HepG2 (cell line): Measurements from ENCODE around the gene MSI2. TPM values are rescaled to one million over a fixed set of nuclear protein-coding genes. Genes with fewer than 3 reads are reported as not detected.

Source experiments
- ARHGAP35 ChIP-seq: sonication (generic); formaldehyde crosslinking; IDR thresholded peaks from 2 replicates; pipeline ENCODE4 v1.9.0; 2022; ENCODE audit warnings: mild to moderate bottlenecking, inconsistent platforms, moderate library complexity, missing genetic modification reagents, borderline replicate concordance
- ARID2 ChIP-seq: sonication (generic); formaldehyde crosslinking; IDR thresholded peaks from 2 replicates; pipeline ENCODE4 v1.8.1; 2022; ENCODE audit warnings: mild to moderate bottlenecking, missing genetic modification reagents, borderline replicate concordance
- CREM ChIP-seq, 2 experiments: sonication (generic) in 1 of 2; formaldehyde crosslinking in 1 of 2; IDR thresholded peaks; 2 replicates each; pipeline versions ENCODE4 v1.4.0 to v1.6.1; 2016 to 2020; ENCODE audit warnings: antibody characterized with exemption in 1 of 2, mild to moderate bottlenecking in 1 of 2, missing genetic modification reagents in 1 of 2
- KDM5A ChIP-seq: fragments of 200-600 bp; sonication (generic); IDR thresholded peaks from 2 replicates; pipeline ENCODE4 v1.7.0; 2018; ENCODE audit warnings: antibody characterized with exemption, mild to moderate bottlenecking, low read length, borderline replicate concordance
- LCORL ChIP-seq, 2 experiments: fragments of 450-650 bp in 1 of 2; sonication (generic) in 1 of 2; formaldehyde crosslinking in 1 of 2; IDR thresholded peaks; 2 replicates each; pipeline versions ENCODE4 v1.5.0 to v1.6.1; 2017 to 2020; ENCODE audit warnings: antibody characterized with exemption in 1 of 2, missing genetic modification reagents in 1 of 2
- MIER3 ChIP-seq: IDR thresholded peaks from 2 replicates; pipeline ENCODE4 v1.6.1; 2016; ENCODE audit warnings: missing compliant biosample characterization, borderline replicate concordance
- MIXL1 ChIP-seq: IDR thresholded peaks from 2 replicates; pipeline ENCODE4 v1.6.1; 2016
- NFYB ChIP-seq: sonication (generic); formaldehyde crosslinking; IDR thresholded peaks from 2 replicates; pipeline ENCODE4 v1.4.0; 2020; ENCODE audit warnings: missing genetic modification reagents
- NR3C1 ChIP-seq: sonication (generic); formaldehyde crosslinking; IDR thresholded peaks from 2 replicates; pipeline ENCODE4 v1.4.0; 2020; ENCODE audit warnings: missing genetic modification reagents
- PHF20 ChIP-seq: sonication (generic); formaldehyde crosslinking; IDR thresholded peaks from 2 replicates; pipeline ENCODE4 v1.5.0; 2020; ENCODE audit warnings: mild to moderate bottlenecking, missing genetic modification reagents
- PLRG1 ChIP-seq: fragments of 450-650 bp; conservative IDR thresholded peaks from 2 replicates; pipeline ENCODE4 v1.6.1; 2016
- POGK ChIP-seq: sonication (generic); formaldehyde crosslinking; conservative IDR thresholded peaks from 2 replicates; pipeline ENCODE4 v1.8.0; 2022; ENCODE audit warnings: mild to moderate bottlenecking, moderate library complexity, missing genetic modification reagents
- POLR2AphosphoS5 ChIP-seq: IDR thresholded peaks from 2 replicates; pipeline ENCODE4 v1.6.1; 2012; ENCODE audit warnings: low read depth, low read length
- SIX4 ChIP-seq: sonication (generic); formaldehyde crosslinking; IDR thresholded peaks from 2 replicates; pipeline ENCODE4 v1.4.0; 2020; ENCODE audit warnings: missing genetic modification reagents
- TAF1 ChIP-seq: sonication (generic); formaldehyde crosslinking; IDR thresholded peaks from 2 replicates; pipeline ENCODE4 v1.4.0; 2020; ENCODE audit warnings: missing genetic modification reagents
- TAF15 ChIP-seq: fragments of 200-400 bp; formaldehyde crosslinking; IDR thresholded peaks from one replicate; pipeline ENCODE4 v1.6.1; 2018; ENCODE audit warnings: mild to moderate bottlenecking, low read depth, low read length; ENCODE audit not compliant: poor library complexity, severe bottlenecking
- TSC22D2 ChIP-seq: sonication (generic); formaldehyde crosslinking; IDR thresholded peaks from 2 replicates; pipeline ENCODE4 v1.5.1; 2020; ENCODE audit warnings: missing genetic modification reagents, mild to moderate bottlenecking, borderline replicate concordance
- ZBTB34 ChIP-seq: sonication (generic); formaldehyde crosslinking; IDR thresholded peaks from 2 replicates; pipeline ENCODE4 v1.8.0; 2022; ENCODE audit warnings: mild to moderate bottlenecking, missing genetic modification reagents
- ZFP1 ChIP-seq: IDR thresholded peaks from 2 replicates; pipeline ENCODE4 v1.6.1; 2016
- ZFP62 ChIP-seq: sonication (generic); formaldehyde crosslinking; IDR thresholded peaks from 2 replicates; pipeline ENCODE4 v1.4.0; 2020; ENCODE audit warnings: missing genetic modification reagents
- ZNF205 ChIP-seq: IDR thresholded peaks from 2 replicates; pipeline ENCODE4 v1.6.1; 2018; ENCODE audit warnings: missing biosample characterization, missing genetic modification reagents
- ZNF343 ChIP-seq: sonication (generic); formaldehyde crosslinking; IDR thresholded peaks from 2 replicates; pipeline ENCODE4 v1.4.0; 2020; ENCODE audit warnings: mild to moderate bottlenecking, missing genetic modification reagents
- ZNF878 ChIP-seq: sonication (generic); formaldehyde crosslinking; IDR thresholded peaks from 2 replicates; pipeline ENCODE4 v1.8.1; 2023; ENCODE audit warnings: mild to moderate bottlenecking, missing genetic modification reagents, moderate library complexity
- ZSCAN25 ChIP-seq: sonication (generic); formaldehyde crosslinking; IDR thresholded peaks from 2 replicates; pipeline ENCODE4 v1.8.0; 2022; ENCODE audit warnings: mild to moderate bottlenecking, missing genetic modification reagents
- ZSCAN31 ChIP-seq: sonication (generic); formaldehyde crosslinking; IDR thresholded peaks from 2 replicates; pipeline ENCODE4 v1.5.0; 2020; ENCODE audit warnings: low read depth, mild to moderate bottlenecking, missing genetic modification reagents
- polyA plus RNA-seq, 8 experiments: library from polyadenylated mRNA; depleted of rRNA in 3 of 8; stranded (reverse) in 7 of 8; unstranded in 1 of 8; fragments of >200 nt; fragmentation: Illumina TruSeq in 4 of 8; extraction: Trizol in 4 of 8; gene quantifications; 2 replicates each; pipeline versions ENCODE4 v1.2.1 to v1.2.3, GENCODE V29; 2011 to 2016; ENCODE audit warnings: low read depth in 4 of 8, missing spikeins in 1 of 8, mixed read lengths in 1 of 8; ENCODE audit not compliant: insufficient read depth in 1 of 8
- total RNA-seq, 5 experiments: library from RNA; depleted of rRNA; stranded (reverse); fragments of >200 nt; fragmentation: Illumina TruSeq; extraction: Trizol; gene quantifications; 2 replicates each; pipeline ENCODE4 v1.2.3, GENCODE V29; 2016; ENCODE audit warnings: low read depth in 1 of 5
- TF ChIP-seq, protein P1 (sequence below): sonication (generic); formaldehyde crosslinking; IDR thresholded peaks from 2 replicates; pipeline ENCODE4 v1.4.0; 2020; ENCODE audit warnings: mild to moderate bottlenecking, missing genetic modification reagents, borderline replicate concordance
- TF ChIP-seq, protein P2 (sequence below): sonication (generic); formaldehyde crosslinking; IDR thresholded peaks from 2 replicates; pipeline ENCODE4 v1.4.0; 2020; ENCODE audit warnings: missing genetic modification reagents

The MSI2 gene
- total and polyA plus RNA-seq, 2 of the 13 experiments (the other 11 are each of a cell fraction or from before 2014, with no cell fraction given), result 77.5 to 78.4 TPM

- TF ChIP-seq ZBTB34 (CRISPR knock-in tag), result no peak
- peak; percentile 75 for TF ChIP-seq SIX4 (CRISPR knock-in tag)
- no peak for TF ChIP-seq ARID2 (CRISPR knock-in tag)
- TF ChIP-seq, protein P1, sequence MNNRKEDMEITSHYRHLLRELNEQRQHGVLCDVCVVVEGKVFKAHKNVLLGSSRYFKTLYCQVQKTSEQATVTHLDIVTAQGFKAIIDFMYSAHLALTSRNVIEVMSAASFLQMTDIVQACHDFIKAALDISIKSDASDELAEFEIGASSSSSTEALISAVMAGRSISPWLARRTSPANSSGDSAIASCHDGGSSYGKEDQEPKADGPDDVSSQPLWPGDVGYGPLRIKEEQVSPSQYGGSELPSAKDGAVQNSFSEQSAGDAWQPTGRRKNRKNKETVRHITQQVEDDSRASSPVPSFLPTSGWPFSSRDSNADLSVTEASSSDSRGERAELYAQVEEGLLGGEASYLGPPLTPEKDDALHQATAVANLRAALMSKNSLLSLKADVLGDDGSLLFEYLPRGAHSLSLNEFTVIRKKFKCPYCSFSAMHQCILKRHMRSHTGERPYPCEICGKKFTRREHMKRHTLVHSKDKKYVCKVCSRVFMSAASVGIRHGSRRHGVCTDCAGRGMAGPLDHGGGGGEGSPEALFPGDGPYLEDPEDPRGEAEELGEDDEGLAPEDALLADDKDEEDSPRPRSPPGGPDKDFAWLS (CRISPR knock-in tag), result peak; percentile 97; the same call in 1 of the 2 replicates
- TF ChIP-seq PLRG1, result no peak
- no peak for TF ChIP-seq NR3C1 (CRISPR knock-in tag)
- TF ChIP-seq TSC22D2 (CRISPR knock-in tag), result no peak
- peak; percentile 29; the same call in 1 of the 2 replicates for TF ChIP-seq TAF1 (CRISPR knock-in tag)
- no peak; the same call in 1 of the 2 replicates for TF ChIP-seq ZNF343
- peak; percentile 97 for TF ChIP-seq ZNF205 (CRISPR knock-in tag)
- TF ChIP-seq ZSCAN31 (CRISPR knock-in tag), result peak; percentile 80; the same call in 1 of the 2 replicates
- TF ChIP-seq POLR2AphosphoS5, result no peak
- peak; percentile 52; the same call in 1 of the 2 replicates for TF ChIP-seq POGK (CRISPR knock-in tag)
- peak; percentile 36; the same call in 1 of the 2 replicates for TF ChIP-seq PHF20 (CRISPR knock-in tag)
- peak; percentile 93 for TF ChIP-seq ZNF878 (CRISPR knock-in tag)
- no peak for TF ChIP-seq TAF15
- TF ChIP-seq NFYB, result no peak; the same call in 1 of the 2 replicates
- TF ChIP-seq CREM (IDR thresholded peaks at IDR 0.05), result peak; percentile 76; the same call in 1 of the 2 replicates
- no peak for TF ChIP-seq CREM (CRISPR knock-in tag; IDR thresholded peaks at IDR 0.05)
- TF ChIP-seq MIER3 (CRISPR knock-in tag), result peak; percentile 85; the same call in 1 of the 2 replicates
- no peak for TF ChIP-seq LCORL (IDR thresholded peaks at IDR 0.05)
- peak; percentile 96 for TF ChIP-seq LCORL (CRISPR knock-in tag; IDR thresholded peaks at IDR 0.05)
- TF ChIP-seq ZFP62 (CRISPR knock-in tag), result no peak
- no peak for TF ChIP-seq ZFP1 (CRISPR knock-in tag)
- TF ChIP-seq MIXL1, result peak; percentile 87
- TF ChIP-seq, protein P2, sequence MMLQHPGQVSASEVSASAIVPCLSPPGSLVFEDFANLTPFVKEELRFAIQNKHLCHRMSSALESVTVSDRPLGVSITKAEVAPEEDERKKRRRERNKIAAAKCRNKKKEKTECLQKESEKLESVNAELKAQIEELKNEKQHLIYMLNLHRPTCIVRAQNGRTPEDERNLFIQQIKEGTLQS, result peak; percentile 21; the same call in 1 of the 2 replicates
- no peak for TF ChIP-seq KDM5A
- peak; percentile 79 for TF ChIP-seq ZSCAN25
- TF ChIP-seq ARHGAP35 (CRISPR knock-in tag), result no peak
Measured at GRCh38 chr17:57580055-57580739, 323.9 kb downstream of the MSI2 start (continued).
